Smooth muscle cell (in vitro differentiated cells): Measurements from ENCODE around the gene TMEM135. TPM values are rescaled to one million over a fixed set of nuclear protein-coding genes. Genes with fewer than 3 reads are reported as not detected.

ENCODE experiments used
- DNase-seq: peaks from one replicate; lab custom pipeline; 2025; ENCODE audit not compliant: unreplicated experiment; lab: John Stamatoyannopoulos, UW
- H2AFZ ChIP-seq: fragments of 200-600 bp; sonication (generic); 2 replicates; pipeline ENCODE4 v1.6.0; 2016; ENCODE audit warnings: antibody characterized with exemption, low read depth, mild to moderate bottlenecking
- H3F3A ChIP-seq: fragments of 200-600 bp; sonication (generic); 2 replicates; pipeline ENCODE4 v1.6.0; 2017; ENCODE audit warnings: antibody characterized with exemption, low read depth
- H3K27ac ChIP-seq: fragments of 200-600 bp; sonication (generic); 2 replicates; pipeline ENCODE4 v1.5.1; 2016; ENCODE audit warnings: low read depth, mild to moderate bottlenecking
- H3K27me3 ChIP-seq: fragments of 200-600 bp; sonication (generic); 2 replicates; pipeline ENCODE4 v1.6.1; 2016; ENCODE audit warnings: low read depth, mild to moderate bottlenecking
- H3K36me3 ChIP-seq: fragments of 200-600 bp; sonication (generic); 2 replicates; pipeline ENCODE4 v1.5.1; 2016; ENCODE audit warnings: low read depth
- H3K4me1 ChIP-seq: fragments of 200-600 bp; sonication (generic); 2 replicates; pipeline ENCODE4 v1.5.1; 2016; ENCODE audit warnings: low read depth
- H3K4me2 ChIP-seq: fragments of 200-600 bp; sonication (generic); 2 replicates; pipeline ENCODE4 v1.6.0; 2016; ENCODE audit warnings: mild to moderate bottlenecking
- H3K4me3 ChIP-seq: fragments of 200-600 bp; sonication (generic); 2 replicates; pipeline ENCODE4 v1.5.1; 2016; ENCODE audit warnings: mild to moderate bottlenecking
- H3K79me2 ChIP-seq: fragments of 200-600 bp; sonication (generic); 2 replicates; pipeline ENCODE4 v1.6.0; 2016; ENCODE audit warnings: low read depth, mild to moderate bottlenecking
- H3K9ac ChIP-seq: fragments of 200-600 bp; sonication (generic); 2 replicates; pipeline ENCODE4 v1.6.0; 2016; ENCODE audit warnings: low read depth
- H3K9me3 ChIP-seq: fragments of 200-600 bp; sonication (generic); replicated peaks from 2 replicates; pipeline ENCODE4 v1.5.1; 2016; ENCODE audit warnings: low read depth
- H4K20me1 ChIP-seq: fragments of 200-600 bp; sonication (generic); 2 replicates; pipeline ENCODE4 v1.6.0; 2016; ENCODE audit warnings: low read depth
- CTCF ChIP-seq: fragments of 200-600 bp; sonication (generic); IDR thresholded peaks from 2 replicates; pipeline ENCODE4 v1.5.1; 2017; ENCODE audit warnings: borderline replicate concordance, mild to moderate bottlenecking, antibody characterized with exemption; ENCODE audit not compliant: insufficient read depth, poor library complexity, severe bottlenecking
- WGBS: methylation state at CpG from one replicate; pipeline ENCODE4 v1.1.7; 2016; ENCODE audit warnings: low lambda C conversion rate; 5-methylcytosine and 5-hydroxymethylcytosine counted together
- polyA plus RNA-seq: library from polyadenylated mRNA; unstranded; fragments of >200 nt; fragmentation: Nextera tagmentation; extraction: Ambion mirVana; gene quantifications from 2 replicates; pipeline ENCODE4 v1.2.1, GENCODE V29; 2016
- total RNA-seq: library from RNA; depleted of rRNA; stranded (reverse); fragments of >200 nt; gene quantifications from 2 replicates; pipeline ENCODE4 v1.2.3, GENCODE V29; 2014

Gene TMEM135
- total and polyA plus RNA-seq, 2 experiments from 2014 or later = 12.4 to 21.7 TPM

GRCh38 chr11:87326594-87326993 lies 288.9 kb downstream of the TMEM135 start:
- WGBS = 100% methylated on average over 2 of the region's 2 CpGs

GRCh38 chr11:87329172-87329571 lies 291.4 kb downstream of the TMEM135 start:
- no peaks in the 10 kb centered on the region for H3K79me2 ChIP-seq
- no peaks in the 10 kb centered on the region for H3K27me3 ChIP-seq
- no peaks in the 10 kb centered on the region for H3F3A ChIP-seq
- no peaks in the 10 kb centered on the region for H3K4me1 ChIP-seq
- no peak overlapping the region for H3K4me2 ChIP-seq
- DNase-seq = no peak
- H4K20me1 ChIP-seq = no peaks in the 10 kb centered on the region
- WGBS = 94% methylated on average over 2 of the region's 2 CpGs
- no peak overlapping the region for H3K9ac ChIP-seq
- no peak overlapping the region for H2AFZ ChIP-seq
- no peak for TF ChIP-seq CTCF
- no peaks in the 10 kb centered on the region for H3K36me3 ChIP-seq
- no peaks in the 10 kb centered on the region for H3K9me3 ChIP-seq
- no peak overlapping the region for H3K4me3 ChIP-seq
- no peak overlapping the region for H3K27ac ChIP-seq

More at GRCh38 chr11:87326594-87326993, 288.9 kb downstream of the TMEM135 start:
- Histone ChIP-seq H3K27me3 (no peaks in the 10 kb centered on the region), H3F3A (no peaks in the 10 kb centered on the region), H3K4me3 (no peak overlapping the region), H3K9me3 (no peaks in the 10 kb centered on the region), H4K20me1 (no peaks in the 10 kb centered on the region), H3K27ac (no peak overlapping the region), H2AFZ (no peak overlapping the region), H3K4me2 (no peak overlapping the region), H3K79me2 (no peaks in the 10 kb centered on the region), H3K4me1 (no peaks in the 10 kb centered on the region), H3K9ac (no peak overlapping the region), H3K36me3 (no peaks in the 10 kb centered on the region)
- DNase-seq = no peak
- no peak for TF ChIP-seq CTCF

GRCh38 chr11:87330187-87330601 lies 292.5 kb downstream of the TMEM135 start:
- H3K27me3 ChIP-seq = no peaks in the 10 kb centered on the region
- 89% methylated on average over 1 of the region's 1 CpG for WGBS
- no peaks in the 10 kb centered on the region for H4K20me1 ChIP-seq
- DNase-seq = no peak
- no peak for TF ChIP-seq CTCF
- no peak overlapping the region for H3K27ac ChIP-seq
- no peak overlapping the region for H3K4me2 ChIP-seq
- no peaks in the 10 kb centered on the region for H3K36me3 ChIP-seq
- H3K9me3 ChIP-seq = no peaks in the 10 kb centered on the region
- no peaks in the 10 kb centered on the region for H3K79me2 ChIP-seq
- H3K9ac ChIP-seq = no peak overlapping the region
- H3K4me3 ChIP-seq = no peak overlapping the region
- H3K4me1 ChIP-seq = no peaks in the 10 kb centered on the region
- no peaks in the 10 kb centered on the region for H3F3A ChIP-seq
- no peak overlapping the region for H2AFZ ChIP-seq

- Histone ChIP-seq H3K4me3 (no peak overlapping the region), H3K9ac (no peak overlapping the region), H4K20me1 (no peaks in the 10 kb centered on the region), H3K36me3 (no peaks in the 10 kb centered on the region), H2AFZ (no peak overlapping the region), H3K27ac (no peak overlapping the region), H3K9me3 (no peaks in the 10 kb centered on the region), H3K79me2 (no peaks in the 10 kb centered on the region), H3K27me3 (no peaks in the 10 kb centered on the region), H3K4me1 (no peaks in the 10 kb centered on the region), H3K4me2 (no peak overlapping the region), H3F3A (no peaks in the 10 kb centered on the region)
- no peak for DNase-seq
- no peak for TF ChIP-seq CTCF
- WGBS = 98% methylated on average over 6 of the region's 6 CpGs
Measured at GRCh38 chr11:87331273-87331672, 293.5 kb downstream of the TMEM135 start.
